ENCODE data around the gene DNAH7. TPM values are rescaled to one million over a fixed set of nuclear protein-coding genes. Genes with fewer than 3 reads are reported as not detected.

DNAH7 gene
- total RNA-seq, 6 donors from 2014 or later: 1.6 to 33.5 (median 7.8) TPM

DNA sequence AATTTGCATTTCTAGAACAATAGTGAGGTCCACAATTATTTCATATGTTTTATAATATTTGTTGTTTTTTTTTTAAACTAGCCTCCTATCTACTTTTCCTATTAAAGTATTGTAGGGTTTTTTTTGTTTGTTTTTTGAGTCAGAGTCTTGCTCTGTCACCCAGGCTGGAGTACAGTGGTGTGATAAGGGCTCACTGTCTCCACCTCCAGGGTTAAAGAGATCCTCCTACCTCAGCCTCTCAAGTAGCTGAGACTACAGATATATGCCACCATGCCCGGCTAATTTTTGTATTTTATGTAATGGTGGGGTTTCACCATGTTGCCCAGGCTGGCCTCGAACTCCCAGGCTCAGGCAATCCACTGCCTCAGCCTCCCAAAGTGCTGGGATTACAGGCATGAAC lies 289.1 kb downstream of the DNAH7 start:
- TF ChIP-seq, protein P1, sequence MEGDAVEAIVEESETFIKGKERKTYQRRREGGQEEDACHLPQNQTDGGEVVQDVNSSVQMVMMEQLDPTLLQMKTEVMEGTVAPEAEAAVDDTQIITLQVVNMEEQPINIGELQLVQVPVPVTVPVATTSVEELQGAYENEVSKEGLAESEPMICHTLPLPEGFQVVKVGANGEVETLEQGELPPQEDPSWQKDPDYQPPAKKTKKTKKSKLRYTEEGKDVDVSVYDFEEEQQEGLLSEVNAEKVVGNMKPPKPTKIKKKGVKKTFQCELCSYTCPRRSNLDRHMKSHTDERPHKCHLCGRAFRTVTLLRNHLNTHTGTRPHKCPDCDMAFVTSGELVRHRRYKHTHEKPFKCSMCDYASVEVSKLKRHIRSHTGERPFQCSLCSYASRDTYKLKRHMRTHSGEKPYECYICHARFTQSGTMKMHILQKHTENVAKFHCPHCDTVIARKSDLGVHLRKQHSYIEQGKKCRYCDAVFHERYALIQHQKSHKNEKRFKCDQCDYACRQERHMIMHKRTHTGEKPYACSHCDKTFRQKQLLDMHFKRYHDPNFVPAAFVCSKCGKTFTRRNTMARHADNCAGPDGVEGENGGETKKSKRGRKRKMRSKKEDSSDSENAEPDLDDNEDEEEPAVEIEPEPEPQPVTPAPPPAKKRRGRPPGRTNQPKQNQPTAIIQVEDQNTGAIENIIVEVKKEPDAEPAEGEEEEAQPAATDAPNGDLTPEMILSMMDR (IDR thresholded peaks at IDR 0.05): no peak
- TF ChIP-seq EP300 (IDR thresholded peaks at IDR 0.05): no peak
- no peak for TF ChIP-seq POLR2A (IDR thresholded peaks at IDR 0.05)
- no peak for TF ChIP-seq POLR2AphosphoS5 (IDR thresholded peaks at IDR 0.05)
- no peak for ATAC-seq (ENCODE audit: low FRiP score in 2 of 2)
- Histone ChIP-seq H3K27me3 (no peaks in the 10 kb centered on the region), H3K36me3 (no peaks in the 10 kb centered on the region), H3K4me1 (no peaks in the 10 kb centered on the region), H3K27ac (no peak overlapping the region), H3K9me3 (no peaks in the 10 kb centered on the region), H3K4me3 (no peak overlapping the region)
- DNase-seq: no peak
- 60 to 81% methylated on average over 2 of the region's 2 CpGs for WGBS, 2 donors

- TF ChIP-seq POLR2AphosphoS5 (IDR thresholded peaks at IDR 0.05) (no peak), EP300 (IDR thresholded peaks at IDR 0.05) (no peak), POLR2A (IDR thresholded peaks at IDR 0.05) (no peak)
- TF ChIP-seq, protein P1 (IDR thresholded peaks at IDR 0.05): no peak
- no peaks in the 10 kb centered on the region for H3K27me3 ChIP-seq
- DNase-seq (no peak), ATAC-seq (ENCODE audit: low FRiP score in 2 of 2) (no peak)
- no peak overlapping the region for H3K4me3 ChIP-seq
- H3K4me1 ChIP-seq: no peaks in the 10 kb centered on the region
- H3K36me3 ChIP-seq: no peaks in the 10 kb centered on the region
- peaks cover 0 to 7% (median 0%) of the 10 kb centered on the region in 4 donors for H3K9me3 ChIP-seq
- H3K27ac ChIP-seq: no peak overlapping the region
These were observed 298.7 kb downstream of the DNAH7 start for GRCh38 chr2:195769975-195770374.

DNA sequence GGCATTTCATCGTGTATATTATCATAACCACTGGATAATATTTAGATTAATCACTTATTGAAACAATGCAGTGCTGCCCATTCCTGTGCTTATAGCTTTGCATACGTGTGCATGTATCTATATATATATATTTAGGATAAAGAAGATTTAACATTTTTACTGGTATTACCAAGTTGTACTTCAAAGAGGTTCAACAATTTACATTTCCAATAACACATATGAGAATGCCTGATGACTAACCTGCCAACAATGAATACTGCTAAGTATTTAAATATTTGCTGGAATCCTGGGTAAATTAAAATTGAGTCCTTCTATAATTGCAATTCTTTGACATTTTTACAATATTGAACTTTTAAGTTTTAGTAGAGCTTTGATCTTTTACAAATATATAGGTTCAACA lies 300.2 kb downstream of the DNAH7 start:
- Histone ChIP-seq H3K4me3 (no peak overlapping the region), H3K27me3 (no peaks in the 10 kb centered on the region), H3K4me1 (no peaks in the 10 kb centered on the region), H3K36me3 (no peaks in the 10 kb centered on the region), H3K27ac (no peak overlapping the region), H3K9me3 (peaks cover 0 to 18% (median 2%) of the 10 kb centered on the region in 4 donors)
- 88% methylated on average over 2 of the region's 2 CpGs for WGBS, 2 donors
- DNase-seq: no peak
- ATAC-seq (ENCODE audit: low FRiP score in 2 of 2): no peak
- no peak for TF ChIP-seq POLR2A (IDR thresholded peaks at IDR 0.05)
- TF ChIP-seq, protein P1 (IDR thresholded peaks at IDR 0.05): no peak
- no peak for TF ChIP-seq POLR2AphosphoS5 (IDR thresholded peaks at IDR 0.05)
- no peak for TF ChIP-seq EP300 (IDR thresholded peaks at IDR 0.05)

- DNase-seq (no peak), ATAC-seq (ENCODE audit: low FRiP score in 2 of 2) (no peak)
- Histone ChIP-seq H3K36me3 (no peaks in the 10 kb centered on the region), H3K4me3 (no peak overlapping the region), H3K4me1 (no peaks in the 10 kb centered on the region), H3K27ac (no peak overlapping the region), H3K9me3 (peaks cover 0 to 18% (median 2%) of the 10 kb centered on the region in 4 donors), H3K27me3 (no peaks in the 10 kb centered on the region)
- WGBS, 2 donors: 92 to 100% methylated on average over 1 of the region's 1 CpG
- no peak for TF ChIP-seq POLR2A (IDR thresholded peaks at IDR 0.05)
- TF ChIP-seq EP300 (IDR thresholded peaks at IDR 0.05): no peak
- TF ChIP-seq, protein P1 (IDR thresholded peaks at IDR 0.05): no peak
- no peak for TF ChIP-seq POLR2AphosphoS5 (IDR thresholded peaks at IDR 0.05)
These were observed 301.9 kb downstream of the DNAH7 start for GRCh38 chr2:195766691-195767090.

DNA sequence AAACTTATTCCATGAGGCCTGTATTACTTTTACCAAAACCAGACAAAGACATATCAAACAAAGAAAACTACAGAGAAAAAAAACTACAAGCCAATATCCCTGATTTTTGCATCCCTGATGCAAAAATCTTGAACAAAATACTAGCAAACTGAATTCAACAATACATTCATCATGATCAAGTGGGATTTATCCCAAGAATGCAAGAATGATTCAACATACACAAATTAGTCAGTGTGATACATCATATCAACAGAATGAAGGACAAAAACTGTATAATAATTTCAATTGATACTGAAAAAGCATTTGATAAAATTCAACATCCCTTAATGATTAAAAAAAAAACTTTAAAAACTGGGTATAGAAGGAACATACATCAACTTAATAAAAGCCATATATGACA lies 304.8 kb downstream of the DNAH7 start:
- H3K9me3 ChIP-seq: peaks cover 0 to 18% (median 2%) of the 10 kb centered on the region in 4 donors
- H3K27me3 ChIP-seq: no peaks in the 10 kb centered on the region
- no peaks in the 10 kb centered on the region for H3K36me3 ChIP-seq
- no peaks in the 10 kb centered on the region for H3K4me1 ChIP-seq
- ATAC-seq (ENCODE audit: low FRiP score in 2 of 2) (no peak), DNase-seq (no peak)
- TF ChIP-seq POLR2A (IDR thresholded peaks at IDR 0.05) (no peak), POLR2AphosphoS5 (IDR thresholded peaks at IDR 0.05) (no peak), EP300 (IDR thresholded peaks at IDR 0.05) (no peak)
- TF ChIP-seq, protein P1 (IDR thresholded peaks at IDR 0.05): no peak
- no peak overlapping the region for H3K4me3 ChIP-seq
- no peak overlapping the region for H3K27ac ChIP-seq
